HG03095 (cell line): ENCODE results near the gene NANOS2.

ENCODE experiments used
- ATAC-seq: cut with Tn5 transposase; IDR thresholded peaks from one replicate; pipeline ENCODE4 v1.9.1; 2021; ENCODE audit warnings: moderate library complexity; ENCODE audit not compliant: unreplicated experiment

Gene NANOS2

GRCh38 chr19:45913874-45914830 is at the start of gene NANOS2:
TSS of gene NANOS2 (minus strand) at chr19:45914778. CDS start at chr19:45914693, 85 bp downstream.
- ATAC-seq, result no peak

- no peak for ATAC-seq
Observed at GRCh38 chr19:45962021-45962420, 47.4 kb upstream of the NANOS2 start.

- no peak for ATAC-seq
Observed at GRCh38 chr19:45960595-45961235, 46.1 kb upstream of the NANOS2 start.

- no peak for ATAC-seq
Observed at GRCh38 chr19:45959517-45960025, 45.0 kb upstream of the NANOS2 start.

GRCh38 chr19:45958769-45959516 is 44.4 kb upstream of the NANOS2 start:
- no peak for ATAC-seq

- no peak for ATAC-seq
Observed at GRCh38 chr19:45958320-45958719, 43.7 kb upstream of the NANOS2 start.

GRCh38 chr19:45955905-45956608 is 41.5 kb upstream of the NANOS2 start:
- ATAC-seq, result no peak

GRCh38 chr19:45954156-45954555 is 39.6 kb upstream of the NANOS2 start:
- no peak for ATAC-seq

GRCh38 chr19:45953676-45954075 is 39.1 kb upstream of the NANOS2 start:
- ATAC-seq, result no peak

- ATAC-seq, result no peak
Observed at GRCh38 chr19:45952686-45953505, 38.3 kb upstream of the NANOS2 start.

- ATAC-seq, result no peak
Observed at GRCh38 chr19:45952341-45952685, 37.7 kb upstream of the NANOS2 start.

- no peak for ATAC-seq
Observed at GRCh38 chr19:45947926-45948325, 33.3 kb upstream of the NANOS2 start.

GRCh38 chr19:45940515-45940805 is 25.9 kb upstream of the NANOS2 start:
- no peak for ATAC-seq

GRCh38 chr19:45939792-45940514 is 25.4 kb upstream of the NANOS2 start:
- ATAC-seq, result no peak

- no peak for ATAC-seq
Observed at GRCh38 chr19:45938733-45939319, 24.2 kb upstream of the NANOS2 start.

GRCh38 chr19:45935267-45935666 is 20.7 kb upstream of the NANOS2 start:
- ATAC-seq, result no peak

- ATAC-seq, result no peak
Observed at GRCh38 chr19:45934551-45935230, 20.1 kb upstream of the NANOS2 start.

- no peak for ATAC-seq
Observed at GRCh38 chr19:45933759-45934158, 19.2 kb upstream of the NANOS2 start.
